HG03354 (cell line): ENCODE data around the gene RPUSD3.

Experiments
- ATAC-seq: cut with Tn5 transposase; IDR thresholded peaks from one replicate; pipeline ENCODE4 v1.9.1; 2021; ENCODE audit warnings: mild to moderate bottlenecking; ENCODE audit not compliant: unreplicated experiment, poor library complexity, severe bottlenecking

Gene RPUSD3

GRCh38 chr3:9808345-9809037 is 35.3 kb downstream of the RPUSD3 start:
- ATAC-seq: peak; percentile 75

- no peak for ATAC-seq
Measured at GRCh38 chr3:9807981-9808344, 35.8 kb downstream of the RPUSD3 start.

- ATAC-seq: no peak
Measured at GRCh38 chr3:9806688-9807589, 36.9 kb downstream of the RPUSD3 start.

GRCh38 chr3:9806137-9806536 is 37.7 kb downstream of the RPUSD3 start:
- ATAC-seq: no peak

- no peak for ATAC-seq
Measured at GRCh38 chr3:9804996-9805395, 38.8 kb downstream of the RPUSD3 start.

GRCh38 chr3:9803494-9803893 is 40.3 kb downstream of the RPUSD3 start:
- no peak for ATAC-seq

GRCh38 chr3:9800529-9800928 is 43.3 kb downstream of the RPUSD3 start:
- ATAC-seq: no peak

GRCh38 chr3:9797196-9797945 is 46.4 kb downstream of the RPUSD3 start:
- ATAC-seq: no peak

GRCh38 chr3:9795207-9795606 is 48.6 kb downstream of the RPUSD3 start:
- no peak for ATAC-seq

GRCh38 chr3:9794400-9794799 is 49.4 kb downstream of the RPUSD3 start:
- no peak for ATAC-seq

- ATAC-seq: no peak
Measured at GRCh38 chr3:9793161-9793781, 50.5 kb downstream of the RPUSD3 start.

GRCh38 chr3:9792405-9793160 is 51.2 kb downstream of the RPUSD3 start, which contains the start of the genes ARPC4 and TADA3:
TSS of gene ARPC4 (plus strand) at chr3:9793082. CDS start at chr3:9793122, 40 bp downstream.
TSS of gene TADA3 (minus strand) at chr3:9792473. CDS start at chr3:9791466, 1,007 bp downstream.
- ATAC-seq: peak; percentile 89

GRCh38 chr3:9791790-9792404 is 51.9 kb downstream of the RPUSD3 start:
- no peak for ATAC-seq

GRCh38 chr3:9791127-9791526 is 52.7 kb downstream of the RPUSD3 start:
- no peak for ATAC-seq
